IMR-90 (cell line): Measurements from ENCODE around the gene FGF19.

Source experiments
- BHLHE40 ChIP-seq: fragments of 150-350 bp; IDR thresholded peaks from 2 replicates; pipeline ENCODE4 v1.6.1; 2016; ENCODE audit warnings: mild to moderate bottlenecking, low read depth, low read length
- CEBPB ChIP-seq: IDR thresholded peaks from 2 replicates; pipeline ENCODE4 v1.6.1; 2012; ENCODE audit warnings: low read depth, low read length, improper control_type of control experiment
- CHD1 ChIP-seq: IDR thresholded peaks from 2 replicates; pipeline ENCODE4 v1.6.1; 2012; ENCODE audit warnings: low read depth, low read length, improper control_type of control experiment
- ELK1 ChIP-seq: fragments of 150-350 bp; IDR thresholded peaks from 2 replicates; pipeline ENCODE4 v1.6.1; 2016; ENCODE audit warnings: low read depth, mild to moderate bottlenecking, low read length, moderate library complexity, borderline replicate concordance
- FOS ChIP-seq: fragments of 150-350 bp; IDR thresholded peaks from 2 replicates; pipeline ENCODE4 v1.6.1; 2016; ENCODE audit warnings: low read depth, low read length
- MAFK ChIP-seq: IDR thresholded peaks from 2 replicates; pipeline ENCODE4 v1.6.1; 2012; ENCODE audit warnings: low read depth, low read length, improper control_type of control experiment
- NFE2L2 ChIP-seq: fragments of 150-350 bp; IDR thresholded peaks from 2 replicates; pipeline ENCODE4 v1.6.1; 2016; ENCODE audit warnings: low read depth, mild to moderate bottlenecking, low read length
- POLR2A ChIP-seq: IDR thresholded peaks from 2 replicates; pipeline ENCODE4 v1.6.1; 2012; ENCODE audit warnings: mild to moderate bottlenecking, low read depth, low read length
- RAD21 ChIP-seq: IDR thresholded peaks from 2 replicates; pipeline ENCODE4 v1.6.1; 2012; ENCODE audit warnings: low read length, improper control_type of control experiment
- RCOR1 ChIP-seq: IDR thresholded peaks from 2 replicates; pipeline ENCODE4 v1.6.1; 2012; ENCODE audit warnings: mild to moderate bottlenecking, low read length, improper control_type of control experiment; ENCODE audit not compliant: insufficient replicate concordance
- TF ChIP-seq, protein P1 (sequence below): conservative IDR thresholded peaks from 2 replicates; pipeline ENCODE4 v1.5.1; 2012; ENCODE audit warnings: mild to moderate bottlenecking, low read depth, low read length, improper control_type of control experiment
- TF ChIP-seq, protein P2 (sequence below): fragments of 150-350 bp; IDR thresholded peaks from 2 replicates; pipeline ENCODE4 v1.6.1; 2017; ENCODE audit warnings: mild to moderate bottlenecking, antibody characterized with exemption, low read length, low read depth

- TF ChIP-seq, protein P1, sequence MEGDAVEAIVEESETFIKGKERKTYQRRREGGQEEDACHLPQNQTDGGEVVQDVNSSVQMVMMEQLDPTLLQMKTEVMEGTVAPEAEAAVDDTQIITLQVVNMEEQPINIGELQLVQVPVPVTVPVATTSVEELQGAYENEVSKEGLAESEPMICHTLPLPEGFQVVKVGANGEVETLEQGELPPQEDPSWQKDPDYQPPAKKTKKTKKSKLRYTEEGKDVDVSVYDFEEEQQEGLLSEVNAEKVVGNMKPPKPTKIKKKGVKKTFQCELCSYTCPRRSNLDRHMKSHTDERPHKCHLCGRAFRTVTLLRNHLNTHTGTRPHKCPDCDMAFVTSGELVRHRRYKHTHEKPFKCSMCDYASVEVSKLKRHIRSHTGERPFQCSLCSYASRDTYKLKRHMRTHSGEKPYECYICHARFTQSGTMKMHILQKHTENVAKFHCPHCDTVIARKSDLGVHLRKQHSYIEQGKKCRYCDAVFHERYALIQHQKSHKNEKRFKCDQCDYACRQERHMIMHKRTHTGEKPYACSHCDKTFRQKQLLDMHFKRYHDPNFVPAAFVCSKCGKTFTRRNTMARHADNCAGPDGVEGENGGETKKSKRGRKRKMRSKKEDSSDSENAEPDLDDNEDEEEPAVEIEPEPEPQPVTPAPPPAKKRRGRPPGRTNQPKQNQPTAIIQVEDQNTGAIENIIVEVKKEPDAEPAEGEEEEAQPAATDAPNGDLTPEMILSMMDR = no peak
- TF ChIP-seq CEBPB (no peak), BHLHE40 (no peak), POLR2A (no peak), RCOR1 (no peak), RAD21 (no peak), MAFK (no peak), FOS (no peak), NFE2L2 (no peak), CHD1 (no peak), ELK1 (no peak)
- TF ChIP-seq, protein P2, sequence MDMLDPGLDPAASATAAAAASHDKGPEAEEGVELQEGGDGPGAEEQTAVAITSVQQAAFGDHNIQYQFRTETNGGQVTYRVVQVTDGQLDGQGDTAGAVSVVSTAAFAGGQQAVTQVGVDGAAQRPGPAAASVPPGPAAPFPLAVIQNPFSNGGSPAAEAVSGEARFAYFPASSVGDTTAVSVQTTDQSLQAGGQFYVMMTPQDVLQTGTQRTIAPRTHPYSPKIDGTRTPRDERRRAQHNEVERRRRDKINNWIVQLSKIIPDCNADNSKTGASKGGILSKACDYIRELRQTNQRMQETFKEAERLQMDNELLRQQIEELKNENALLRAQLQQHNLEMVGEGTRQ = no peak
Measured at GRCh38 chr11:69680688-69681087, 23.1 kb downstream of the FGF19 start.
